NCI-H1092 (cell line): Measurements from ENCODE around the gene CRYBG1.
A peak's percentile ranks its signal among the peaks of the same experiment; 100 is the strongest.

ENCODE experiments used
- DNase-seq: peaks from one replicate; lab custom pipeline; 2025; lab: John Stamatoyannopoulos, UW

The CRYBG1 gene

DNA sequence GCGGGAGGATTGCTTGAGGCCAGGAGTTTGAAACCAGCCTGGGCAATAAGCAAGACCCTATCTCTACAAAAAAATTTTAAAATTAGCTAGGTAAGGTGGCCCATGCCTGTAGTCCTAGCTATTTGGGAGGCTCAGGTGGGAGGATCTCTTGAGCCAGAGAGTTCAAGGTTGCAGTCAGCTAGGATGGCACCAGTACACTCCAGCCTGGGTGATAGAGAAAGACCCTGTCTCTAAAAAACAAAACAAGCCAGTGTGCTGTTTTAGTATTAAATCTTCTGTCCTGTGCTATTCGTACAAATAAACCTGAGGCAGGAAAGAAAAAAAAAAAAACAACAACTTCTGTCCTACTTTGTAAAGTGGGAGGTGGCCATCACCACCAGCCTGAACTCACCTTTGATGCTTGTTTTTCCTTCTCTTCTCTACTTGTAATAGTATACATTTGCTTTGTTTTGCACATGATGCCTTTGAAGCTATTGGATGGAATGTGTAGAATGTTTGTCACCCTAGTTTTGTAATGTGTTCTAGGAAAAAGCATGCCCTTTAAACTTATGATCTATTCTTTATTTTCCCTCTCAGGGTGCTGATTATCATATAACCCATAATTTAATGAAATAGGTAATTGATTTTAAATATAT, 102.5 kb downstream of the CRYBG1 start:
- no peak for DNase-seq

DNA sequence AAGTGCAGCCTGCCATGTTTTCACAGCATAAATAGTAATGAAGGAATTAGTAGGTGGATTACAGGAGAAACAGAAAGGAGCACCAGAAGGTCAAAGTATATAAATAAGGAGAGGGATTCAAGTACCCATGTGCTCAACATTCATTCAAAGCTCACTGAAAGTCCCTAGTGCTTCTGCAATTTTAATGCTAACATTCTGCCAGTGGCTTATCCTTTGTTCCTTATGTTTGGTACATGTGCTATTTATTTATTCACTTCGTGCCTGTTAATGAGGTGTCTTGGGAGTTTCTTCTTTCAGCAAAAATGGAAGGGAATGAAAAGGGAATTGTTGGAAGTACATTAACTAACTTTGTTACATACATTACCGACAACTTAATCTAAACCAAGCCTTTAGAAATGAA, 105.7 kb downstream of the CRYBG1 start:
- DNase-seq, result no peak

DNA sequence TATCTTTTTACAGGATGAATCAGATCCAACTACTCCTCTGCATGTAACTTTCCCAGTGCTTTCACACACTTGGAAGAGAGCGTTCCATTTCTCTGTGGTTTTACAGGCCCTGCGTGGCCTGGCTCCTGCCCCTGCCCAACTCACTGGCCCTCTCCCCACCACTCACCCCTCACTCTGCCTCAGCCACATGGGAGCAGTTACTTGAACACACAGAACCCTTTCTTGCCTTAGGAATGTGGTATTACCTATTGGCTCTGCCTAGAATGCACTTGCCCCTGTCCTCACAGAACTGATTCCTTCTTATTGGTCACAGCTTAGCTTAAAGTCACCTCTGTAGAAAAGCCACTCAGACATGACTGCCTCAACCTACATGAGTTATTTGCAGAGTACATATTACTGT, 108.4 kb downstream of the CRYBG1 start:
- DNase-seq, result no peak

DNA sequence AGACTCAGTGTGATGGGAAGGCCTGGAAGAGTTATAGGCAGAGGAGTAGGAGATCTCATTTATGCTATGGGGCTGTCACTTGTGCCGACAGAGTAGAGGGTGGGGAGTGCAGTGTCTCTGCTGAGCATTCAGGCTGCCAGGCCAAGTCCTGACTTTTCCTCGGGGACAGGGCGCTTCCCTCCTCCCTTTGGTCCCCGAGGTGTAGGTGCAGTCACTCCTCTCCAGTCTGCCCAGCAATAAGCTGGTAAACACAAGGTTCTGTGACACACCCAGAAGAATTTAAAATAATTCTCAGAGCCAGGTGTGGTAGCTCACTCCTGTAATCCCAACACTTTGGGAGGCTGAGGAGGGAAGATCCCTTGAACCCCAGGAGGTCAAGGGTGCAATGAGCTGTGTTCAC, 109.4 kb downstream of the CRYBG1 start:
- no peak for DNase-seq

DNA sequence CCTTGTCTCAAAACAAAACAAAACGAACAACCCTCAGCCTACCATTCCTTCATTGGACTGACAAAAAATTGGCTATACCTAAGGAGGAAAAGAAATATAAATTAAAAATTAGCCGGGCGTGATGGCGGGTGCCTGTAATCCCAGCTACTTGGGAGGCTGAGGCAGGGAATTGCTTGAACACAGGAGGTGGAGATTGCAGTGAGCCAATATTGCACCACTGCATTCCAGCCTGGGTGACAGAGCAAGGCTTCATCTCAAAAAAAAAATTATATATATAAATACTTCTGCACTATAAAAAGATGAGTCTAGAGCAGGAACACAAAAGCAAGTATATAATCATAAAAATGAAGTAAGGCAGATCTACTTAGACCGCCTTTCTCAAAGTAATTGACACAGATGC, 109.8 kb downstream of the CRYBG1 start:
- DNase-seq, result no peak

DNA sequence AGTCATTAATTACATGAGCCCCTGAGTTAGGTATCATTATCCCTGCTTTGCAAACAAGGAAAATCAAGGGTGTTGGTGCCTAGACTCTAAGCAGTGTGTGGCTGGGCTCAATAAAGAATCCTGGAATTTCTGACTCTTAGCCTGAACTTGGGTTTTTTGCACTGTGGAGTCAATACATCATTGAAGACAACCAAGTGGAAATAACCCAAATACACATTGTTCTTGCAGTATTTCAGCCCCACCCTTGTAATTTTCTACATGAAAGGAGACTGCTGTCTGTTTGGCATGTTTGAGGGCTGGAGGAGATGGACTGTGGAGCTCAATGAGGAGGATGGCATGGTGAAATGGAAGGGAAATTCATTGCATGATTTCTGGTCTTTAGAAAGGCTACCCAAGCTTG, 110.3 kb downstream of the CRYBG1 start:
- DNase-seq, result no peak

DNA sequence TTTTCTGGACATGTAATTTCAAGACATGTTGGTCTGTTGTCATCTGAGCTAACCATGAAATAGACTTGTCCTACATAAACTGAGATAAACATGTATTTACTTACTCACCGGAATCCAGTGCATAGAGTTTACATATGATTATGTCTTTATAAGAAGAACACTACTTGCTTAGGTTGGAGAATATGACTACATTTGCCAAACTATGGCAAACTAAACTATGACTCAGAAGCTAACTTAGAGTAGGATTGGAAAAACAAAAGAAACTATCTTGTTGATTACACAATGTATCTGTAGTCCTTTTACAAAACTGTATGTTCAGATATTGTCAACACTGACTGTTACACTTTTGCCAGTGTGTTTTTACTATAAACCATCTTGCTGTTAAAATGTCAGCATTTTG, 113.3 kb downstream of the CRYBG1 start:
- DNase-seq, result no peak

DNA sequence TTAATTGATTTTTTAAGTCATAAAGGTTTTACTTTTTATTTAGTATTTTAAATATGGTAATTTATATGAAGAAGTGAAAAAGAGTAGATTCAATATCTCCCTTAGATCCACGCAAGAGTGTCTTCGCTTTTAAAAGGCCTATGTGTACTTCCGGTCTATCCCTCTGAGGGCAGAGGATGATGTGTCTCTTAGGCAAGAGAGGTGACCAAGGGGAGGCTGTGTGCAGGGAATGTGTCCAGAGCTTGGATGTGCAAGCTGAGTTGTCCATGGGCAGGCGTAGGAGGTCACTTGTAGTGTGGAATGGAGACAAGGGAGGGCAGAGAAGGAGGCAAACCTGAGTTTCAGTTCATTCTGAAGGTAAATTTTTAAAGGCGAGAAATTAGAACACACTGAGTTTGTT, 113.9 kb downstream of the CRYBG1 start:
- no peak for DNase-seq

DNA sequence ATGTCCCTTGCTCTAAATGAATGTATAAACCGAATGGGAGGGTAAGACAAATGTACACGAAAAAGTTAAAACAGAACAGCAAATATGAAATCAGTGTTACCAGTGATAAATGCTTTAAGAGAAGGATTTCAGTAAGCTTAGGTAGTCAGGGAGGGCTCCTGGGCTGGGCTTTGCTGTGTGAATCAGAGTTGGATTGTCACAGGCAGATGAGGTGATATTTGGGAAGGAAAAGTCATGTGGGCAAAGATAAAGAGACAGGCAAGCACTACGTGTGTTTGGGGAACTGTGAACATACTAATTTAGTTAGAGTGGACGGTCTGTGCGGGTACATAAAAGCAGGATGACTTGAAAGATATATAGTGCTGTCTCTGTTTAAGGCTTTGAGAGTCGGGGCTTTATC, 114.8 kb downstream of the CRYBG1 start:
- DNase-seq, result no peak

DNA sequence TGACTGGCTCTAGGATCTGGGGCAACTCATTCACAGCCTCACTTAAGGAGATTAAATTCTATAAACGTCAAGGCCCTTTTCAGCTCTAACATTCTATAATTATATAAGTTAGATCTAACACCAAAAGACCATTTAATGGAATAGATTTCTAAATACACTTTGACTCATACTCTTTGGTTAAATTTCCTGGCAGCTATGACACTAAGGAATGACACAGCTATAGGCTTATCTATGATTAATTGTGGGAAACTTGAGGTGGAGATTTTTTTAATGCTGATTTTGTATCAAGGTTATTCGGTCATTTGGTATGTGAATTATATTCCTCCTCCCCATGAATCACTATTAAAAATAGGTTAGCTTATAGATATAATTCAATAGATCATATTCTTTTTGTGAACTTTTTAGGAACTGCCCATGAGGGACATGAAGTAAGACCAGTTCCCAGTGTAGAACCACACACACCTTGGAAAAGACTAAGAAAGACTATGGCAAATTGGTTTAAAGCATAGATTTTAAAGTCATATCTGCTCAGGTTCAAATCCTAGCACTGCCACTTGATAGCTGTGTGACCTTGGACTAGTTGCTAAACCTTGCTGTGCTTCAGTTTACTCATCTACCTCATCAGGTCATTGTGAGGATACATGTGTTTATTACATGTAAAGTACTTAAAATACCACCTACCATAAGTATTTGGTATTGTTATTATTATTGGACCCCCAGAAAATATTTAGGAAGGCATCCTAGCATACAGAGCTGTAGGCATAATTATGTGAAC, 116.0 kb downstream of the CRYBG1 start:
- DNase-seq, result no peak

DNA sequence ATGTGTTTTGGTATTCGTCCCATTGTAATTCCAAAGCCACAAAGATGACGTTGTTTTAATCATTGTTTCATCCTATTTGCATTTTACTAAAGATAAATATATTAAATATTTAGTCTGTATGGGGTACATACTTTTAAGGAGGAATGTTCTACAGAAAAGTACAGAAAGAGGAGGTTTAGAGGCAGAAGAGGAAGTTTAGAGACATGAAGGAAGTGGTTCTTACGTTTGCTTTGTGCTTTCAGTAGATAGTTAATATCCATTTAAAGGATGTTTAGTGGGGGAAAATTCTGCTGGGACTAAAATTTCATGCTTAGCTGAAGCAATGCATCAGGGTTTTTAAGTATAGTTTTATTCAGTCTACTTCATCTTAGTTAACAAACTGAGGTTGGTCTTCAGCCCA, 116.6 kb downstream of the CRYBG1 start:
- no peak for DNase-seq

DNA sequence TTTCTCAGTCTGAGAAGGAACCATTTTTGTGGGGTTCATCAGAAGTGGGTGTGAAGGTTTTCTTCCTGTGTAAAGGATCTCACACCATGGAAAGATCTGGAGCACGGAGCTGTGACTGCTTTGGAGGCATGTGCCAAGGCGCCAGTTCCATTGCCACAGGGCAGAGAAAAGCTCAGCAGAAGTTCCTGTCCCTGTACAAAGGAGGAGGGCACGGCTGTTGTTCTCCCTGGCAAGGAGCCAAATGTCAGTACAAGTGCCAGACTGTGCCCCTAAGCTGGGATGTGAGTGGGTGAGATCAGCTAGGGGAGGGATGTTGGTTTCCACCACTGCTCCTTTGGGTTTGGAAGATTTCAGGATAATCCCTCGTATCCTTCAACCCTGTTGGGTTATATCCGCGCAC, 117.3 kb downstream of the CRYBG1 start:
- peak; percentile 2 for DNase-seq

DNA sequence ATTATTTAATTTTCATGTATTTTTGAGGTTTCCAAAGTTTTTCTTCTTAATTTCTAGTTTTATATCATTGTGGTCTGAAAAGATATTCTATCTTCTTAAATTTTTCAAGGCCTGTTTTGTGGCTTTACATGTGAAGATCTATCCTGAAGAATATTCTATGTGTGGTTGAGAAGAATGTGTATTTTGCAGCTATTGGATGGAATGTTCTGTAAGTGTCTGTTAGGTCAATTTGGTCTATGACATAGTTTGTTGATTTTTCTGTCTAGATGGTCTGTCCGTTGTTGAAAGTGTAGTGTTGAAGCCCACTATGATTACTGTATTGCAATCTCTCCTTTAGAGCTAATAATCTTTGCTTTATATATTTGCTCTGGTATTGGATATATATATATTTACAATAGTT, 125.7 kb downstream of the CRYBG1 start:
- no peak for DNase-seq

DNA sequence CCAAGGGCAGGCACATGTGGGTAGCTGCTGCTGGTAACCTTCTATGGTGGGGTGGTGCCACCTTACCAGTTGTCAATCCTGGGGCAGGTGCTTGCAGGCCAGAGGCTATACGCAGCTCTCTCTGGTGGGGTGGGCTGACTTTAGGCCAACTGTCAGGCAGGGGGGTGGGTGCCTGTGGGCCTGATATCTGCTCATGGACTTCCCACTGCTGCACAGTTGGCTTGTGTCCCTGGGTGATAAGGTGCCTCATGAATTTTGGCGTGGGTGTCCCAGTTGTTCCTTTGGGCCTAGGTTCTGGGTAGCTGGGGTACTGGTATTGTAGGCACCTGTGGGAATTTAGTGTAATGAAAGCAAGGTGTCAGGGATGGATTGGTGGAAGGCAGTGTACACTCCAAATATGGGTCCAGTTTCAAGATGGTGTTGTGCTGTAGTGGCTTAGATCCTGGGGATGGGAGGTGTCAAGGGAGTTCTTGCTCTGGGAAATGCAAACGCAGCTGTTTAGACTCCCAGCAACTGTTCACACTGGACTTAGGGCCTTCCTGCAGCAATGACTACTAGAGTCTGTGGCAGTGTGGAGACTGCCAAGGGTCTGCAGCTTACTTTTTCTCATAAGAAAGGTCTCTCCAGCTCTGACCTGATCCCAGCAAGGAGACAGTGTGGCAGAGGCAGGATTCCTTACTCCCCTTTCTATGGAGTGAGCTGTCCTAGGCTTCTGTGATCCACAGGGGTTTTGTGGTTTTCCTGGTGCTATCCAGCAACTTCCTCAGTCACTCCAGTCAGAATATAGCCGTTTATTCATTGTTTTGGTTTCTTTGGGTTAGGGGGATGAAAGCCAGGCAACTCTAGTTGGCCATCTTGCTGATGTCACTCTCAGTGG, 128.2 kb downstream of the CRYBG1 start:
- DNase-seq, result no peak

DNA sequence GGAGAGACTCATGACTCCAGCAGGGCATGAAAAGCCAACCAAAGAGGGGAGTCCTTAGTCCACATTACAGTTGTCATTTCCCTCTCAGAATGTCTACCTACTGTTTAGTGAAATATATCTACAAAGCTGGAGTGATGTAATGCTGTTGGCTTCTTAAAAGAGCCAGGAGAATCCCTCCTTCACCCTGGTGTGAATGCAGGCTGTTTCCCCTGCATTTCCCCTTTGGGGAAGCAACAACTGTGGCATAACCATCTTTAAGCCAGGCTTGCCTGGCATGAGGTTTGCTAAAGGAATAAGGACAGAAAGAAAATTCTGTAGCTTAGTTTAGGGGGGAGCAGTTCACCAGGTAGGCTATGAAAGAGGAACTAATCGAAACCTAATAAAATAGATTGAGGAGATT, 129.5 kb downstream of the CRYBG1 start:
- no peak for DNase-seq

DNA sequence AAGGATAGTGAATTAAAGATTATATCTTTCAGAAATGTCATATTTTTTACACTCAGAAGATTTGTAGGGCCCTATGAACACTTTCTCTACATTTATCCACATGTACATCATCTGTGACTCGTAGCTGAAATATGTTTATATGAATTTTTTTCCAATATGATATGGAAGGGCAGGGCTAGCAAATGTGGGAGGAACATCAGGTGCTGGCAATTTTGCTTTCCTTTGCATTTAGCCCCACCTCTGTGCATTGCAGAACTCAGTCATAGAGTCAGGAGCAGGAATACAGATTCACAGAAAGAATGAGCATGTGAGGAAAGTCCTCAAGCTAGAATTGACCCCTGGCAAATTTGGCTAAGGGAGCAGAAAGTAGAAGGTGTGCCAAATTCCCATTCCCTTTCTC, 129.9 kb downstream of the CRYBG1 start:
- no peak for DNase-seq

DNA sequence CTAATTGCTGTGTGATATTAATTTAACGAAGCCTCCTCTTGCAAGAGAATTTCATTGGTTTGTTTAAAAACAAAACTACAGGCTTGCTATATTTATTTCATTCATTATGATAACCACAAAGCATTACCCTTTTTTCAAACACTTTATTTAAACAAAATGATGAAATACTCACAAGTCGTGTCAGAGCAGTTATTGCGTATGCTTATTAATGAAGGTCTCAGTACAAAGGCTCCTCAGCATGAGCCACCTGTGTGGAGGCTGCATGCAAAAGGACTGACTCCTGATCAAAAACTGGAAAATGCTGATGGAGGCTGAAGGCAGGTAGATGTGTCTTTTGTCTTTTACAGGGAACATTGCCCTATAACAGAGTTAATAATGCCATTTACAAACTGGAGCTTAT, 130.5 kb downstream of the CRYBG1 start:
- DNase-seq, result no peak

DNA sequence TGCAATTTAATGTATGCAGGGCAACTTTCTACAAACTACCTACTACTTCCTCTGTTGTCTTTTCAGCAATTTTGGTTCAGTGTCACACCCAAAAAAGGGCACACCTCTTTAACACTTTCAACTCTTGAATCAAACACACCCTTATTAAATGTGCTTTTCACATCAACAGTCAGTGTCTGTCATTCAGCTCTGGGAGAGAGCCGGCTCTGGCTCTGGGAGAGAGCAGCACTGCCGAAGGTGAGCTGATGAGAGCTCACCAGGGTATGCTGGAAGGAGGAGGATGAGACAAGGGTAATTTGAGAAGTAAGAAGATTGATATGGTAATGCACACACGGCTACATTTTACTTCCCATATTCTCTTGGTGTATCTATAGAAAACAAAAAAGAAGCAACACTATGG, 134.5 kb downstream of the CRYBG1 start:
- no peak for DNase-seq

DNA sequence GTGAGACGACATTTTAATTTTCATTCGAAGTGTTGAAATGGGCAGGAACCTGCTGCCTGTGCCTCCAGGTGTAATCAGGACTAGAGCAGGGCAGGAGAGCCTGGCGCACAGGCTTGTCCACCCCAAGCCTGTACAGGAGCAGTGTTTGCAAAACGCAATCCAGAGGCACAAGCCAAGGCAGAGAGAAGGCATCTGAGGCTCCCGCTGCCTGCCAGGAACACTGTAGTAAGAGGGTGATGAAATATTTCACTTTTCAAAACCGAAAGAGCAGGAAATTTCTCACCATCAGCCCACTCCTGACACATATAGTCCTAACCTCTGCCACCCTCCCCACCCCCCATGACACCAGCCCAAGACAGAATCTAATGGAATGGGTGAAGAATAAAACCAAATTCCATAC, 136.3 kb downstream of the CRYBG1 start:
- no peak for DNase-seq

DNA sequence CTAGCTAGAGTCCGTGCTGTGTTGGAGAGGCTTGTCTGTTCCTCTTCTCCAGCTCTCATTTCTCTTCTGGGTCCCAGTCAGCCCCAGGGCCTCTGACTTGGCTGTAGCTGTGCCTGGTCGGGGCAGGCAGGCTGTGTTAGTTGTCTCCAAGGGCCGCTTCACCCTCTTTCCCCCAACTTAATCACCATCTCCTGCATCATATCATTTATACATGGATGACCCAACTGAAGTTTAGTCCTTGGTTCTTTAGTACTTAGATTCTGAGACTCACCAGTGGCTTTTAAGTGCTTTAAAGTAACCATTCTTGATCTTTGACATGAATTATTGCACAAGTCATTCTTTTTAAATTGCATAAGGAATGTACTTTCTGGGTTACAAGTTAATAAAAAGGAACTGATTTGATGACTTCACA, 141.4 kb downstream of the CRYBG1 start:
- DNase-seq, result no peak

DNA sequence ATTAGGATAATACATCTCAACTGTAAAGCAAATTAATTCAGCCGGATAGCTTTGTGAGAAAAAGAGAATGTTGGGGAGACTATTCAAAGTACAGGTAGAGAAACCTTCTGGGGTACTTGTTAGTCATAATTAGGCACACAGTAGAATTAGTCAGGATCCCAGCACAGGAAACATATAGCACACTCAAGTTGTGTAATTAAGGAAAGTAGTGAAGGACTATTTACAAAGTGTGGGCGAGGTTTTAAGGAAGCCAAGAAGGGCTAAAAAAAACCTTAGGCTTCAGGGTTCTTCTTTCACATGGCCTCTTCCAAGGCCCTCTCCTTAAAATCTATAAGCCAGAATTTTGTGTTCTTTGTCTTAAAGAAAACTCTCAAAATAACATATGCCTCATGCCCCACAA, 142.0 kb downstream of the CRYBG1 start:
- DNase-seq, result no peak

DNA sequence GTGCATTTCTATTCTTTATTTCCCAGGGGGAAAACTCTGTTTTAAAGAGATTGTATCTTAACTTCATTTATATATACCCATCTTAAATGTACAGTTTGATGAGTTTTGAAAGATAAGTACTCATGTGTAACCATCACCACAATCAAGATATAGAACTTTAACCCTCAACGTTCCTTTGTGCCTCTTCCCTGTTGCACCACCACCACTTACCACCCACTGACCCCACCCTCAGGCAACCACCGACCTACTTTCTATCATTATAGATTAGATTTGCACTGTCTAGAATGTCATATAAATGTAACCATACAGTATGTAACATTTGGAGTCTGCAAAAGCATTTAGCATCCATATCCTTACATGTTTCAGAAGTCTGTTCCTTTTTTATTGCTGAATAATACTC, 147.8 kb downstream of the CRYBG1 start:
- DNase-seq, result no peak

DNA sequence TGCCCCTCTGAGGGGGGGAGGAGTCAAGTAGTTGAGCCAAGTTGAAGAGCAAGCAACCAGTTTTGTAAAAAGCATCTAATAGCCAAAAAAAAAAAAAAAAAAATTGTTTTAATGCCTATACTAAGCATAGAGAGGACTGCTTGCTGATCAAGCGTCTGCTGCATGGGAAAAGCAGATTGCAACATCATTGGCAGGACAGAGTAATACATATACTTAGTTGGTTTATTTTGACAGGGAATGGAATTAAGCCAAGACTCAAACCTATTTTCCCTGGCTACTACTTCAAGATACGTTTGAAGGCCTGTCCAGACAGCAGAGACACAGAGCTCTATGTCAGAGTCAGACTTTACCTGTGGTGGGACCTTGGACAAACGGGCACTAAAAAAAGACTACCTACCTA, 148.3 kb downstream of the CRYBG1 start:
- DNase-seq, result no peak
